Sigmoid colon (tissue), 3 donors: ENCODE results near the gene NHS.

Experiments
- POLR2A ChIP-seq, 2 donors: fragments of 450-650 bp; IDR thresholded peaks; one replicate each; pipeline ENCODE4 v1.6.1; 2016; ENCODE audit warnings: antibody characterized with exemption in 2 of 2, mild to moderate bottlenecking in 2 of 2, moderate library complexity in 2 of 2
- TF ChIP-seq, protein P1 (sequence below), 4 experiments: fragments of 450-650 bp in 3 of 4; fragments of 200-600 bp in 1 of 4; IDR thresholded peaks; one replicate each; pipeline ENCODE4 v1.5.1; 2016 to 2019; ENCODE audit warnings: antibody characterized with exemption in 4 of 4, mild to moderate bottlenecking in 3 of 4, moderate library complexity in 2 of 4

DNA sequence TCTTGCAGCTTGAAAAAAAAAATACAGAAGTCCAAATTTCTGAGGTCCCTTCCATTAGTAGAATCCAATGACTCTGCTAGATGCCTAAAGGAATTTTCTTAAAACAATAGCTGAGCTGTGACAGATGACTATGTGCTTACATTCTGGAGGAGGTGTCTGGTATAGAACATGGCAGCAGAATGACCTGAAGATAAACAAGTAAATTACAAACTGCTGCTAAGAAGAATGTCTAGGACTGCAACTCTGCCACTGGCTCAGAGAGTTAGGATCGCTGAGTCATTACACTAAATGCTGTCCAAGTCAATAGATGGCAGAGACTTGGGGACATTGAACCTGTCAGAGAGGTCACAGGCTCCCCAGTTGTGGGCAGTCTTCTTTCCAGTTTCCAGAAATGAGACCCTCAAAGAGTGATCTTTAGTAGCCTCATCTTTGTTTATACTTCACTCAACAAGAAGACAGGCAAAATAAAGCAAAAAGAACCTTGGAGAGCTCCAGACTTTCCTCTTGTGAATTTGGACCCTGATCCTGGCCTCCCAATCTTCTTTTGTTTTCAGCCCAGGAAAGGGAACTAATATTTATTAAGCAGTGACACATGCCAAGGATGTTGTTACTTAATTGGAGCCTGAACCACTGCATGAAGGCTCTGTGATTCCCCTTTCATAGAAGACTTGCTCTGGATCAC, 305.9 kb downstream of the NHS start:
- TF ChIP-seq, protein P1, sequence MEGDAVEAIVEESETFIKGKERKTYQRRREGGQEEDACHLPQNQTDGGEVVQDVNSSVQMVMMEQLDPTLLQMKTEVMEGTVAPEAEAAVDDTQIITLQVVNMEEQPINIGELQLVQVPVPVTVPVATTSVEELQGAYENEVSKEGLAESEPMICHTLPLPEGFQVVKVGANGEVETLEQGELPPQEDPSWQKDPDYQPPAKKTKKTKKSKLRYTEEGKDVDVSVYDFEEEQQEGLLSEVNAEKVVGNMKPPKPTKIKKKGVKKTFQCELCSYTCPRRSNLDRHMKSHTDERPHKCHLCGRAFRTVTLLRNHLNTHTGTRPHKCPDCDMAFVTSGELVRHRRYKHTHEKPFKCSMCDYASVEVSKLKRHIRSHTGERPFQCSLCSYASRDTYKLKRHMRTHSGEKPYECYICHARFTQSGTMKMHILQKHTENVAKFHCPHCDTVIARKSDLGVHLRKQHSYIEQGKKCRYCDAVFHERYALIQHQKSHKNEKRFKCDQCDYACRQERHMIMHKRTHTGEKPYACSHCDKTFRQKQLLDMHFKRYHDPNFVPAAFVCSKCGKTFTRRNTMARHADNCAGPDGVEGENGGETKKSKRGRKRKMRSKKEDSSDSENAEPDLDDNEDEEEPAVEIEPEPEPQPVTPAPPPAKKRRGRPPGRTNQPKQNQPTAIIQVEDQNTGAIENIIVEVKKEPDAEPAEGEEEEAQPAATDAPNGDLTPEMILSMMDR (IDR thresholded peaks at IDR 0.05): no peak
- no peak for TF ChIP-seq POLR2A (IDR thresholded peaks at IDR 0.05)
